ENCODE data around the gene DNAI2.

- no peak for TF ChIP-seq CTCF (IDR thresholded peaks at IDR 0.05)
- TF ChIP-seq POLR2A (IDR thresholded peaks at IDR 0.05) = no peak
Measured at GRCh38 chr17:74227271-74228080, 46.6 kb upstream of the DNAI2 start.

Data from upper lobe of left lung (tissue), 4 donors.